ENCODE results near the gene RUNDC3A.

DNA sequence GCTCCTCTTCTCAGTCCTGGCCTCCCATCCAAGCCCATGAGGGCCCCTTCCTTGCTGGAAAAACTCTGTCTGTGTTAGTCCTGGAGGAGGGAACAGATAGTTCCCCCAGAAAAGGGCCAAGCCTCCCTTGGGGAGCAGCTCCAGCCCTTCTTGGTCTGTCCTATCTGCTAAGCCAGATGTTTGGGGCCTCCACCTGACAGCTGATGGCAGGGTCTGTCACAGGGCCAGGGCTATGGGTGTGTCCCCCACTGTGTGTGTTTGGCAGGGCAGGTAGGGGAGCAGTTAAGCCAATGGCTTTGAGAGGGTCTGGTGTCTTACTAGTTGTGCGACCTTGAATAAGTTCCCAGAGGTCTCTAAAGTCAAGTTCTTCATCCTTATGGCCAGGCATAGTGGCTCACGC, 26.8 kb upstream of the RUNDC3A start:
- no peak for TF ChIP-seq CTCF (IDR thresholded peaks at IDR 0.05; ENCODE audit: low read length)
- TF ChIP-seq EZH2 (IDR thresholded peaks at IDR 0.05; ENCODE audit: borderline replicate concordance, low read length) = no peak

Data from OCI-LY1 (cell line).